Prostate gland (tissue), 2 donors: ENCODE data around the gene ALDH9A1.

ENCODE experiments used
- CTCF ChIP-seq, 4 experiments: fragments of 200-600 bp in 2 of 4; fragments of 450-650 bp in 2 of 4; sonication (generic) in 2 of 4; IDR thresholded peaks; 1 replicate in 3 of 4; 2 replicates in 1 of 4; pipeline ENCODE4 v1.5.1; 2016 to 2019; ENCODE audit warnings: antibody characterized with exemption in 4 of 4, mild to moderate bottlenecking in 2 of 4, moderate library complexity in 2 of 4
- POLR2A ChIP-seq: fragments of 450-650 bp; IDR thresholded peaks from one replicate; pipeline ENCODE4 v1.6.1; 2016; ENCODE audit warnings: antibody characterized with exemption, mild to moderate bottlenecking

GRCh38 chr1:165671526-165671925 is 26.8 kb downstream of the ALDH9A1 start:
- TF ChIP-seq POLR2A, result no peak
- TF ChIP-seq CTCF (IDR thresholded peaks at IDR 0.05), result no peak
